Neural cell (in vitro differentiated cells): Measurements from ENCODE around the gene PFKFB4. TPM values are rescaled to one million over a fixed set of nuclear protein-coding genes. Genes with fewer than 3 reads are reported as not detected.

ENCODE experiments used
- H2AFZ ChIP-seq: fragments of 200-600, 300-800 bp; sonication (generic), shearing (Covaris generic); 2 replicates; pipeline ENCODE4 v1.6.0; 2014; ENCODE audit warnings: low read depth, mild to moderate bottlenecking, antibody characterized with exemption, low read length, moderate library complexity
- H3F3A ChIP-seq: fragments of 200-600 bp; shearing (Covaris generic); 2 replicates; pipeline ENCODE4 v1.6.1; 2016; ENCODE audit warnings: mild to moderate bottlenecking, moderate library complexity, mixed read lengths, antibody characterized with exemption, low read length; ENCODE audit not compliant: insufficient read depth, poor library complexity, severe bottlenecking
- H3K27ac ChIP-seq: fragments of 200-600, 300-800 bp; sonication (generic), shearing (Covaris generic); 2 replicates; pipeline ENCODE4 v1.5.1; 2014; ENCODE audit warnings: mild to moderate bottlenecking, low read length, moderate library complexity
- H3K27me3 ChIP-seq: fragments of 300-800, 200-600 bp; sonication (generic), shearing (Covaris generic); 2 replicates; pipeline ENCODE4 v1.6.0; 2014; ENCODE audit warnings: mild to moderate bottlenecking, low read depth, low read length, moderate library complexity; ENCODE audit not compliant: insufficient read depth
- H3K36me3 ChIP-seq: fragments of 300-800, 200-600 bp; sonication (generic), shearing (Covaris generic); 2 replicates; pipeline ENCODE4 v1.5.1; 2014; ENCODE audit warnings: mild to moderate bottlenecking, antibody characterized with exemption, low read length, moderate library complexity; ENCODE audit not compliant: insufficient read depth
- H3K4me2 ChIP-seq: fragments of 300-800, 200-600 bp; sonication (generic), shearing (Covaris generic); 2 replicates; pipeline ENCODE4 v1.6.0; 2014; ENCODE audit warnings: mild to moderate bottlenecking, low read length
- H3K4me3 ChIP-seq: fragments of 300-800, 200-600 bp; sonication (generic), shearing (Covaris generic); 2 replicates; pipeline ENCODE4 v1.5.1; 2014; ENCODE audit warnings: mild to moderate bottlenecking, low read length, moderate library complexity
- H3K79me2 ChIP-seq: fragments of 200-600 bp; shearing (Covaris generic); replicated peaks from 2 replicates; pipeline ENCODE4 v1.6.0; 2014; ENCODE audit warnings: mild to moderate bottlenecking, low read length, moderate library complexity; ENCODE audit not compliant: insufficient read depth
- H3K9ac ChIP-seq: fragments of 300-800, 200-600 bp; sonication (generic), shearing (Covaris generic); 2 replicates; pipeline ENCODE4 v1.6.1; 2016; ENCODE audit warnings: mild to moderate bottlenecking, low read length, mixed read lengths
- H3K9me2 ChIP-seq: fragments of 200-600 bp; shearing (Covaris generic); 2 replicates; pipeline ENCODE4 v1.6.1; 2016; ENCODE audit warnings: mild to moderate bottlenecking, low read length, mixed read lengths; ENCODE audit not compliant: insufficient read depth
- H3K9me3 ChIP-seq: fragments of 200-600, 300-800 bp; sonication (generic), shearing (Covaris generic); 2 replicates; pipeline ENCODE4 v1.6.1; 2016; ENCODE audit warnings: mild to moderate bottlenecking, mixed run types, low read length, moderate library complexity, mixed read lengths
- H4K20me1 ChIP-seq: fragments of 200-600 bp; shearing (Covaris generic); 2 replicates; pipeline ENCODE4 v1.6.1; 2016; ENCODE audit warnings: mild to moderate bottlenecking, mixed run types; ENCODE audit not compliant: insufficient read depth
- CTCF ChIP-seq: fragments of 450-650 bp; IDR thresholded peaks from 2 replicates; pipeline ENCODE4 v1.5.1; 2014; ENCODE audit warnings: antibody characterized with exemption, mild to moderate bottlenecking, moderate library complexity; ENCODE audit not compliant: poor library complexity, severe bottlenecking
- EP300 ChIP-seq: fragments of 450-650 bp; conservative IDR thresholded peaks from 2 replicates; pipeline ENCODE4 v1.6.1; 2014; ENCODE audit warnings: antibody characterized with exemption, mild to moderate bottlenecking, moderate library complexity; ENCODE audit not compliant: poor library complexity, severe bottlenecking
- EZH2 ChIP-seq: fragments of 200-600, 300-800 bp; shearing (Covaris generic), sonication (generic); IDR thresholded peaks from 2 replicates; pipeline ENCODE4 v1.6.1; 2014; ENCODE audit warnings: antibody characterized with exemption, low read length, borderline replicate concordance, mild to moderate bottlenecking; ENCODE audit not compliant: insufficient read depth, poor library complexity, severe bottlenecking
- MXI1 ChIP-seq: fragments of 450-650 bp; conservative IDR thresholded peaks from 2 replicates; pipeline ENCODE4 v1.6.1; 2014; ENCODE audit warnings: antibody characterized with exemption, mild to moderate bottlenecking; ENCODE audit not compliant: poor library complexity, severe bottlenecking
- POLR2AphosphoS5 ChIP-seq: IDR thresholded peaks from 2 replicates; pipeline ENCODE4 v1.6.1; 2012
- RAD21 ChIP-seq: fragments of 450-650 bp; conservative IDR thresholded peaks from 2 replicates; pipeline ENCODE4 v1.6.1; 2014; ENCODE audit warnings: antibody characterized with exemption, mild to moderate bottlenecking, moderate library complexity
- REST ChIP-seq: IDR thresholded peaks from 2 replicates; pipeline ENCODE4 v1.6.1; 2012; ENCODE audit warnings: borderline replicate concordance
- SMC3 ChIP-seq: fragments of 450-650 bp; conservative IDR thresholded peaks from 2 replicates; pipeline ENCODE4 v1.6.1; 2014; ENCODE audit warnings: antibody characterized with exemption, mild to moderate bottlenecking, moderate library complexity; ENCODE audit not compliant: poor library complexity
- TAF1 ChIP-seq: IDR thresholded peaks from 2 replicates; pipeline ENCODE4 v1.6.1; 2012; ENCODE audit warnings: low read depth
- polyA plus RNA-seq: library from polyadenylated mRNA; depleted of rRNA; stranded (reverse); fragments of >200 nt; gene quantifications from 2 replicates; pipeline ENCODE4 v1.2.3, GENCODE V29; 2014

The PFKFB4 gene
- polyA plus RNA-seq, 1 donor from 2014 or later = 29.4 TPM

- no peaks in the 10 kb centered on the region for H3K9me2 ChIP-seq
- H3K36me3 ChIP-seq = no peaks in the 10 kb centered on the region
- no peak overlapping the region for H3K9ac ChIP-seq
- H2AFZ ChIP-seq = no peak overlapping the region
- no peaks in the 10 kb centered on the region for H3K79me2 ChIP-seq
- H4K20me1 ChIP-seq = no peaks in the 10 kb centered on the region
- H3K27ac ChIP-seq = no peak overlapping the region
- no peak overlapping the region for H3K4me3 ChIP-seq
- no peak overlapping the region for H3K4me2 ChIP-seq
- H3F3A ChIP-seq = no peaks in the 10 kb centered on the region
- H3K27me3 ChIP-seq = no peaks in the 10 kb centered on the region
- TF ChIP-seq EP300 (no peak), SMC3 (no peak)
- no peaks in the 10 kb centered on the region for H3K9me3 ChIP-seq
These were observed 8.1 kb upstream of the PFKFB4 start for GRCh38 chr3:48564667-48565066.

GRCh38 chr3:48564022-48564421 is 7.4 kb upstream of the PFKFB4 start:
- H3K9me3 ChIP-seq = no peaks in the 10 kb centered on the region
- H3F3A ChIP-seq = no peaks in the 10 kb centered on the region
- no peak overlapping the region for H3K9ac ChIP-seq
- no peaks in the 10 kb centered on the region for H3K27me3 ChIP-seq
- no peaks in the 10 kb centered on the region for H4K20me1 ChIP-seq
- no peak overlapping the region for H2AFZ ChIP-seq
- H3K4me3 ChIP-seq = no peak overlapping the region
- H3K4me2 ChIP-seq = no peak overlapping the region
- H3K79me2 ChIP-seq = no peaks in the 10 kb centered on the region
- TF ChIP-seq MXI1 = no peak
- no peak for TF ChIP-seq EP300
- TF ChIP-seq REST = no peak
- no peak for TF ChIP-seq CTCF
- TF ChIP-seq TAF1 = no peak
- no peak for TF ChIP-seq EZH2
- no peak for TF ChIP-seq RAD21
- no peak for TF ChIP-seq POLR2AphosphoS5
- TF ChIP-seq SMC3 = no peak
- H3K36me3 ChIP-seq = no peaks in the 10 kb centered on the region
- H3K9me2 ChIP-seq = no peaks in the 10 kb centered on the region
- no peak overlapping the region for H3K27ac ChIP-seq

GRCh38 chr3:48563382-48563918 is 6.8 kb upstream of the PFKFB4 start, which contains the start of gene UCN2:
UCN2 (minus strand) TSS chr3:48563781; CDS start chr3:48563124, 657 bp downstream.
- H3K9ac ChIP-seq = peak within 1 kb of the TSS; percentile 7
- H3K27me3 ChIP-seq = no peaks in the 10 kb centered on the region
- H3K79me2 ChIP-seq = no peaks in the 10 kb centered on the region
- H3K4me2 ChIP-seq = no peak within 1 kb of the TSS
- no peaks in the 10 kb centered on the region for H3K9me2 ChIP-seq
- no peak for TF ChIP-seq CTCF
- no peak for TF ChIP-seq SMC3
- no peak for TF ChIP-seq TAF1
- no peak for TF ChIP-seq EP300
- no peak for TF ChIP-seq EZH2
- no peak for TF ChIP-seq POLR2AphosphoS5
- no peak for TF ChIP-seq REST
- TF ChIP-seq RAD21 = no peak
- TF ChIP-seq MXI1 = no peak
- H4K20me1 ChIP-seq = no peaks in the 10 kb centered on the region
- H3F3A ChIP-seq = no peaks in the 10 kb centered on the region
- H3K36me3 ChIP-seq = no peaks in the 10 kb centered on the region
- H3K9me3 ChIP-seq = no peaks in the 10 kb centered on the region
- H3K4me3 ChIP-seq = no peak within 1 kb of the TSS
- H3K27ac ChIP-seq = no peak within 1 kb of the TSS
- no peak within 1 kb of the TSS for H2AFZ ChIP-seq
